Ramos (cell line): Measurements from ENCODE around the gene RABAC1.
"Not testable (repeated sequence)": the region's sequence is repeated elsewhere in the genome, so short reads cannot be mapped to it uniquely, and the experiment has no call there.

ENCODE experiments used
- in situ Hi-C: fragments of 300-500 bp; cut with MboI; formaldehyde crosslinking; loops from one replicate; pipeline ENCODE4 v1.14.3; 2022; ENCODE audit warnings: low sequenced_read_pairs; ENCODE audit not compliant: unreplicated experiment

RABAC1 gene

DNA sequence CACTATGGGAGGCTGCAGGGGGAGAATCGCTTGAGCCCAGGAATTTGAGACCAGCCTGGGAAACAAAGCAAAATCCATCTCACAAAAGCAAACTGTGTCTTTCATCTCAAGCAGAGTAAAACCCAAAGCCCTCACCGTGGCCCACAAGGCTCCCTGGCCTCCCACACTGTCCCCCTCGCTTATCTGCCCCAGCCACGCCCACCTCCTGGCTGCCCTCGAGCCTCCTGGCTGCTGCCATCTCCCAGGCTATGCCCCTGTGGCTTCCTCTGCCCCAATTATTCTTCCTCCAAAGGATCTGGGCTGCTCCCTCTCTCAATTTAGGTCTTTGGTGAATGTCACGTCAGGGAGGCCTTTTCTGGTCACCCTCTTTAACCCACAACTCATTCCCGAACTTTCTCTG lies 3.6 kb downstream of the RABAC1 start:
- in situ Hi-C loops = no loop called here

DNA sequence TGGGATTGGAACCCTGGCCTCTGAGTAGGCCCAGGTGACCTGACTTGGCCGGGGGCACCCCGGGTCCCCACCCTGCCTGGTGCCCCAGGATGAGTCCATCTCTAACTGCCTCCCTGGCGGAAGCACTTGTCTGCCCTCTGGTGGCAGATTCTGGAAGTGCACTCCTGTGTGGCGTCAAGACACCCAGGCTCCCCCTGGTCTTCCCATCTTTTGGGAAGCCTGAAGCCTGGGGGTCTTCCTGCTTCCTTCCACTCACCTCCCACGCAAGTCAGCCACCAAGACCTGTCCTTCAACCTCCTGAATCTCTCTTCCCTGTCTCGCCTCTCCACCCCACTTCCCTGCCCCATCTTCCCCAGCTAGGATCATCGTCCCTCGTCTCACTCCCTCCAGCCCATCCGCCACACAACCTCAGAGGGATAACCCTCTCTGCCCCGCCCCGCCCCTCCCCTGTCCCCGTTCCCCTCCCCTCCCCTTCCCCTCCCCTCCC lies 7.4 kb downstream of the RABAC1 start:
- in situ Hi-C loops = no loop called here

DNA sequence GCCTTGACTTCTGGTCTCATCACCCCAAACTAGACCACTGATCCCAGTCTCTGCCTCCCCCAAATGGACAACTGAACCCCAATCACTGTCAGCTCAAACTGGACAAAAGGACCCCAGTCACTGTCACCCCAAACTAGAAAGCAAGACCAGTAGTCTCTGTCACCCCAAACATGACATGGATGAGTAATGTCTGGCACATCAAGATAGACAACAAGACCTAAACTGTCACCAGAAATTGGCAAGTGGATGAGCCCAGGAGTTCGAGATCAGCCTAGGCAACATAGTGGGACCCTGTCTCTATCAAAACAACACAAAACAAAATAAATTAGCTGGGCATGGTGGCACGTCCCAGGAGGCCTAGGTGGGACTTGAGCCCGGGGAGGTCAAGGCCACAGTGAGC lies 12.0 kb downstream of the RABAC1 start:
- in situ Hi-C loops = loop anchor here (5.0 kb wide), 1 partner anchor 75 kb away; no protein-coding TSS in a partner anchor

DNA sequence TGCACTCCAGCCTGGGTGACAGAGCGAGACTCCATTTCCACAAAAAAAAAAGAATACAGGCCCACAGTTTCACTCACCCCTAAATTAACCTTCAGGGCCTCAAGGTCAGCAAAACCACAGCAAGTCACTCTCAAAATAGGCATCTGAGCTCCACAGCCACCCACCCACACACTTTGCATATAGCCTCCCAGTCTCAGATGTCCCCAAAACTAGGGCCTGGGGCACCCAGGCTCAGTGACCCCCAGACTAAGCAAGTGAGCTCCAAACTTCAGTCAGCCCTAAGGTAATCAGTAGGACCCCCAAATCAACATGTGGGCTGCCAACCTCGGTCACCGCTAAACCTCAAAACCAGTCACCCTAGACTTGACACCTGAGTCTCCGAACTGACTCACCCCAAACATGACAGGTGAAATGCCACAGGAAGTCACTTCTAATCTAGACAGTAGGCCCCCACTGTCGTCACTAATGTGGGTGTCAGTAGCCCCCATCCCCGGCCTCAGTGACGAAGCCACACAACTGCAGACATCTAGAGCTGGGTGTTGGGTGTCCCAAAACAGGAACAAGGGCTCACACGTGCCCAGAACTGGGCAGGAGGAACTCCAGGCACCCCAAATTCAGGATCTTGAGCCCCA lies 13.9 kb downstream of the RABAC1 start:
- in situ Hi-C loops = loop anchor here (5.0 kb wide), 1 partner anchor 73 kb away; no protein-coding TSS in a partner anchor

DNA sequence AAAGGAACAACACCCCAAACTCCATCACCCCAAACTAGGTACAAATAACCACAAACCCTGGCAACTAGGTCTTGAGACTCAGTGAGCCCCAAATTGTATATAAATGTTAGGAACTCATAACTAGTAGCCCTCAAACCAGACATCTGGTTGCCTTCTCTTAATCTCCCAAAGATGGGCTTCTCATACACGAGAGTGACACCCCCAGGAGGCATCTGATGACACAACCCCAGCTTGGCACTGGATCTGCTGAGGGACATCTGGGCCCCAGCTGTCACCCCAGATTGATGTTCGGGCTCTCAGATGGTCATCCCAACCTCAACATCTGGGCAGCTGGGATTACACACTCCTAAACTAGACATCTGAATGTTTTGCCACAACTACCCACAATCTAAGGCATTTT lies 14.8 kb downstream of the RABAC1 start:
- in situ Hi-C loops = no loop called here

DNA sequence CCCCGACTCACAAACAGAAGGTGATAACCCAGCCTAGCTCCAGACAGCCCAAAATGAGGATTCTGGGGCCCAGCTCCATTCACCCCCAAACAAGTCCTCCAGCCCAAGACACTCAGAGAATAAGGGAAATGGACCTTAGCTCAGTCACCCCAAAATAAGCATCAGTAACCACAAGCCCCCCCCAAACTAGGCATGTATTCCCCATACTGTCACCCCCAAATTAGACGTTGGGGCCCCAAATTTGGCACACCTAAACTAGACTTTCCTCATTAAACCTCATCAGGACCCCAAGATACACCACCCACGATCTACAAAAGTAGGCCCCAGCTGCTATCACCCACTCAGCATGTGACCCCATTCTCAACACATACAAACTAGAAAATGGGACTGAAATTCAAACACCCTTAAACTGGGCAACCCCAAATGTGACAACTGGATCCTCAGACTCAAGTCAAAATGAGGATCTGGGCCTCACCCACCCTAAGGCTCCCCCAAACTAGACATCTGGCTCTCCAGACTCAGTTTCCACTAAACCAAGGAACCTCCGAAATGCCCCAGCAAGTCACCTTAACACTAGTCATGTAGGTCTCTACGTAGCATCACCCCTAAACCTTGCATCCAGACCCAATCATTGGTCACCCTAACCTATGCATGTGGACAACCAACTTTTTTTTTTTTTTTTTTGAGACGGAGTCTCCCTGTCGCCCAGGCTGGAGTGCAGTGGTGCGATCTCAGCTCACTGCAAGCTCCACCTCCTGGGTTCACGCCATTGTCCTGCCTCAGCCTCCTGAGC lies 17.5 kb downstream of the RABAC1 start:
- in situ Hi-C loops = no loop called here

DNA sequence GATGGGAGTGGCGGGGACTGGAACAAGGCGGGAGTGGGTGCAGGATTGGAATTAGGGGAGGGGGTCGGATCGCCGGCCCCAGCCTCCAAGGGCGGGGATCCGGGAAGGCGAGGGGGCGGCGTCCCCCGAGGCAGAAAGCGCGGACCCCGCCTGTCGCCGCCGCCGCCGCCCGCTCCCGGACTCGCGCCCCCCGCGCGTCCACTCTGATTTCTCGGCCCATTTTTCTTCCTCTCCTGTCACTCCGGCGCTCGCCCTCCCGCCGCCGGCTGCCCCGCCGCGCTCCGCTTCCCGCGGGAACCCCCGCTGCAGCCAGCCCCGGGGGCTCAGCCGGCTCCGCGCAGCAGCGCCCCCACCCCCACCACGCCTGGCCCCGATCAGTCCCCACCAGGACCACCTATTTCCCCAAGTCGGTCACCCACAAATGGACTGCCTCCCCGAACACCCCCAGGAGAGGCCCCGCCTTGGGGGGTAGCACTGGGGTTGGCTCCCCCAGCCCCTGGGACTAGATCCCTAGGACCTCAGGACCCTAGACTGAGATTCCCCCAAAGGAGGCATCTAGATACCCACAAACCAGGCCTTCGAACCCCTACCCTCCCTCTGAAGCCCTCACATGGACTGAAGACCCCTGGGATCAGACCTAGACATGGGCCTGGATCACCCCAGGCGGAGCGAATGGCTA lies 18.3 kb downstream of the RABAC1 start:
- in situ Hi-C loops = no loop called here

DNA sequence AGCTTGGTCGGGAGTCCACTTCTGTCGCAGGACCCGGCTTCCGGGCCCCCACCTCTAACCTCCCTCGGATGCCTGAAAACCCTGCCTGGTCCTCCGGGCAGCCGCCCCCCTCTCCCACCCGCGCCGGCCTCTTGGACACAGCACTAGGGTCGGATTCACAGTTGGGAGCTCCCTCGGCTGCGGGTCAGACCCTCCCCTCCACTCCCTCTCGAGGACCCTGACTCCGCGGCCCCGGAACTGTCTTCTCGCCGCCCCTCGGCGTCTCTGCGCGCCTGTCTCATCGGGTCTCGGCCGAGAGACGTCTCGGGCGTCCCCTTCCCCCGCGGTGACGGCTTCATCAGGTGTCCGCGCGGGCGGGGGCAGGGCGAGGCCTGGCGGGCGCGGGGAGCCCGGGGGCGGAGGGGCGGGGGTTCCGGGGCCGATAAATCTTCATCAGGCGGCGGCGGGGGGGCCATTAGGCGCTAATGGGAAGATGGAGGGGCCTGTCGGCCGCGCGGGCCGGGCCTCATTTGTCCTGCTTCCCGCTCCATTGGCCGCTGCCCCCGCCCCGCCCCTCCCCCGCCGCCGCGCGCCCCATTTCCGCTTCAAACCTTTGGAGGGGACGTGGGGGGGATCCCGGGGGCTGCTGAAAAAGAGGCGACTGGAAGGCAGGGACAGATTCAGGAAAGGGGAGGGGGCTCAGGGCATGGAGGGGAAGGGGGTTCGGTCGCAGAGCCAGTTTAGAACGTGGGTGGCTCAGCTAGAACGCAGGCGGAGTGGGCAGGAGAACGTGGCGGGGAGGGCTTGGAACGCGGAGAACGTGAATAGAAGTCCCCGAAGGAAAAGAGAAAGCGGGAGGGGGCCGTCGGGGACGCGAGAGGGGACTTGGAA lies 19.0 kb downstream of the RABAC1 start:
- in situ Hi-C loops = no loop called here

DNA sequence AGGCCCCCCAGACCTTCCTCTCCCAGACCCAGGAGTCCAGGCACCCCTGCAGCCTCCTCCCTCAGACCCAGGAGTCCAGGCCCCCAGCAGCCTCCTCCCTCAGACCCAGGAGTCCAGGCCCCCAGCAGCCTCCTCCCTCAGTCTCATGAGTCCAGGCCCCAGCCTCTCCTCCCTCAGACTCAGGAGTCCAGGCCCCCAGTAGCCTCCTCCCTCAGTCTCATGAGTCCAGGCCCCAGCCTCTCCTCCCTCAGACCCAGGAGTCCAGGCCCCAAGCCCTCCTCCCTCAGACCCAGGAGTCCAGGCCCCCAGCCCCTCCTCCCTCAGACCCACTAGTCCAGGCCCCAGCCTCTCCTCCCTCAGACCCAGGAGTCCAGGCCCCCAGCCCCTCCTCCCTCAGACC lies 19.9 kb downstream of the RABAC1 start:
- in situ Hi-C loops = not testable (repeated sequence)

DNA sequence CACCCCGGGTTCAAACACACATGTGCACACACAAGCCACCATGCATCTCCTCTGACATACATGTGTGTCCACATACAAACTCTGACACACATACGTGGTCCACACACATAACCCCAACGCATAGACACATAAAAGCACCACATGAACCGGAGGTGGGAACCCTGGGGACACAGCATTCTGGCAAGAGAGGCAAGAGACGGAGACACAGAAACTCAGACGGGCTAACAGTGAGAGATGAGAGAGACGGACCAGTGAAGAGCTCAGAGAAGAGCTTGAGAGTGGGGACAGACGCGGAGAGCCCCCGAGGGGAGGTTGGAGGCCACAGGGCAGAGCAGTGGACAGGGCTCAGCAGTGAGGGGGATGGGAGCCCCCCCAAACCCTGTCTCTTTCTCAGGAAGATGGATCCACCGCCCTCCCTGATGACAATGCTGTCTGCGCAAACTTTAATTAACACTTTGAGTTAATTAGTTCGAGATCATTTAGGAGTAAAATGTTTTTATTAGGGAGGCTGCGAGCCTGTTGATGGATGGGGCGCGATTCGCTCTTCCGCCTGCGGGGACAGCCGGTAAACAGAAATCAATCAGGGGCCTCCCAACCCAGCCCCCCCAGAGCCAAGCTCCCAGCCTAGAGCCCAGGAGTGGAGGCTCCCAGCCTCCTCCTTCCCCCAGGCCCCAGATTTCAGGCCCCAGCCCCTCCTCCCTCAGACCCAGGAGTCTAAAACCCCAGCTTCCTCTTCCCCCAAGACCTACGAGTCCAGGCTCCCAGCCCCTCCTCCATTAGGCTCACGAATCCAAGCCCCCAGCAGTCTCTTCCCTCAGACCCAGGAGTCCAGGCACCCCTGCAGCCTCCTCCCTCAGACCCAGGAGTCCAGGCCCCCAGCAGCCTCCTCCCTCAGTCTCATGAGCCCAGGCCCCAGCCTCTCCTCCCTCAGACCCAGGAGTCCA lies 21.3 kb downstream of the RABAC1 start:
- in situ Hi-C loops = no loop called here

DNA sequence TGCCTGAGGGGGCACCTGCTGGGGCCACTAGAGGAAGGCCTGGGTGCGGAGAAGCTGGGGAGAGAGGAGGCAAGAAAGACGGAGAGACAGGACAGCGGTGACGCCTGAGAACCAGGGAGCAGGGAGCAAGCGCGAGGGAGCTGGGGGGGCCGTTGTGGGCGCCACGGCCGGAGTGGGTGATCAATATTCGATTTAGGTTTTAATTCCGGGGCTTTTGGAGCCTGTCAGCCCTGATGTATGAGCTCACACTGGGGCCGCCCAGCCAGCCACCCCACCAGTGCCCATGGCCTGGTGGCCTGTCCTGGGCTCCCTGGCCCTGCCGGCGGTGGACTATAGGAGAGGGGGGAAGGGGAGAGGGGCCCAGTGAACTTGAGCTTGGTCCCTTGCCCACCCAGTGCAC lies 22.2 kb downstream of the RABAC1 start:
- in situ Hi-C loops = no loop called here

DNA sequence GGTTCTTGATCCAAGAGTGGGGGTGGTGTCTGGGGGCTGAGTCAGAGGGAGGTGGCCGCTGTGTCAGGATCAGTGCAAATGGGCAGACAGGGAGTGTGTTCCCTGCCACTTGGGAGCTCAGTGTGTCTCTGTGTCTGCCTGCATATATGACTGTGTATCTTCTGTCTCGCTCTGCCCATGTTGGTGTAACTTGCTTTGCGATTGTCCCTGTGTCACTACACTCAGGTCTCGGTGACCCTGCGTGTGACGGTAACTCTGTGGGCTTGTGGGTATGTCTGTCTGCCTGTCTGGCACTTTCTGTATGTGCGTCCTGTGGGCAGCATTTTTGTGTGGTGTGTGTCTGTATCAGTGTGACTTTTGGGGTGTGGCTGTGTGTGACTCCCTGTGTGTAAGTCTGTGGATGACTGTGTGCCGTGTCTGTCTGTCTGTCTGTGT lies 22.7 kb downstream of the RABAC1 start:
- in situ Hi-C loops = no loop called here

DNA sequence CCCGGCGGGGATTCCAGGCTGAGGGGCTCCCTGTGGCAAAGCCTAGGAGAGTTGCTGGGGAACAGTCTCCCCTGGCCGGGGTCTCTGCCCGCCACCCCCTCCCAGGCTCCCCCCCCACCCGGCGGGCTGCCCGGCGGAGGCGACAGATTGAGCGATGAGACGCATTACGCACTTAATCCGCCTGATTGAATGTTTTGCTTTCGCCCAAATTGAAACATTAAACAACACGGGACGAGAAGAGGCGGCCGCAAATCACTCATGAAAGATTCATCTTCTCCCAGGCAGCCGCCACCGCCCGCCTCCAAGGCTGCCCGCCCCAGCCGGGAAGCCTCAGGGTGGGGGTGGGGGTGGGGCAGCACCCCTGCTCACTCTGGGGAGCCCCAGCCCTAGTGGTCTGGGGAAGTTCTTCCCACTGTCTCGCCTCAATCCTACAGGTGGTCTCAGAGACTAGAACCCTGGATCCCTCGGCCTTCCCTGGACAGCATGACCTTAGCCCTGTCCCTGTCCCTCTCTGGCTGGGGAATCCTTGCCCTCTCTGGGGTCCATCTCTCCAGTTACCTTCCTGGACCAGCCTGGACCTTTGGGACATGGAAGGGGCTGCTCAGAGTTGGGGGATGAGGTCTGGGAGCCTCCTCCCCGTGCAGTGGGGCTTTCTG lies 23.2 kb downstream of the RABAC1 start:
- in situ Hi-C loops = no loop called here

DNA sequence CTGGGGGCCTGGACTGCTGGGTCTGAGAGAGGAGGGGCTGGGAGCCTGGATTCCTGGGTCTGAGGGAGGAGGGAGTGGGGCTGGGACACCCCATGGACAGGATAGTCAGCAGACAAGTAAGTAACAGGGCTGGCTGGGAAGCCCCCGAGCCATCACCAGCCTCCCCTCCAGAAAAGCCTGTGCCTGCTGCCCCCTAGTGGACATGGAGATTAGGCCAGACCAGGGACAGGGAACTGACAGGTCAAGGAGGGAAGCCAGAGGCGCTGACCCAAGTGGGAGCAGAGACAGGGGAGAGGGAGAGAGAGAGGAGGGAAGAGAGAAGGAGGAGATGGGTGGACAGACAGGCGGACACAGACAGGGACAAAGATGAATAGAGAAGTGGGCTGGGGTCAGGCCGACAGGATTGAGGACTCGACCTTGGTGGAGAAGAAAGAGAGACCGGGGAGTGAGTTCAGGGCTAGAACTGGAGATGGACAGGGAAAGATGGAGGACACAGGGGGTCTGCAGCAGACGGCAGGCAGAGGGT lies 24.2 kb downstream of the RABAC1 start:
- in situ Hi-C loops = no loop called here

DNA sequence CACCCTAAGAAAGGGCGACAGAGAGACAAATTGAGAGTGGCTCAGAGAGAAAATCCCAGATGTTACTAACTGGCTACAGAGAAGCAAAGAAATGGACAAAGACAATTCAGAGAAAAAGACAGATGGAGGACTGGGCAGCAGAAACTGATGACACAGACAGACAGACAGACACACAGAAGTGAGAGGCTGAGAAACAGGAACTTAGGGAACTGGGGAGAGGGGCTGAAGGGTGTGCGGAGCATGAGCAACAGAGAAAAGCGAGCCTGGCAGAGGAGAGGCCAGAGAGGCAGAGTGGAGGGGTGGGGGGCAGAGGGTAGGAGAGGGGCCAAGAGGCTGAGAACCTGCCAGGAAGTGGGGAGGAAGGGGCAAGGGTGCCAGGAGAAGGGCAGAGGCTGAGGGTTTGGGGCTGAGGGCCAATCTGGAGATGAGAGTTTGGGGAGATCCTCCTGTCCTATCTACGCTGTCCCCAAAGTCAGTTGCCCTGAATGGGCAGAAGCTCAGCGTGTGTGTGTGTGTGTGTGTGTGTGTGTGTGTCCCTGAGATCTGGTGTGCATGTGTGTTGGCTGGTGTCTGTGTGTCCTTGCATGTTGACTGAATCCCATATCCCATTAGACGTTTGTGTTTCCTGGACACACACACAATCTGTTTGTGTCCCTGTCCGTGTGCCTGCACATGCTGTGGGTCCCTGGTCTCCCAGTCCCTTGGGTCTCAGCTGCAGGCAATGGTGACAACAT lies 25.3 kb downstream of the RABAC1 start:
- in situ Hi-C loops = no loop called here

DNA sequence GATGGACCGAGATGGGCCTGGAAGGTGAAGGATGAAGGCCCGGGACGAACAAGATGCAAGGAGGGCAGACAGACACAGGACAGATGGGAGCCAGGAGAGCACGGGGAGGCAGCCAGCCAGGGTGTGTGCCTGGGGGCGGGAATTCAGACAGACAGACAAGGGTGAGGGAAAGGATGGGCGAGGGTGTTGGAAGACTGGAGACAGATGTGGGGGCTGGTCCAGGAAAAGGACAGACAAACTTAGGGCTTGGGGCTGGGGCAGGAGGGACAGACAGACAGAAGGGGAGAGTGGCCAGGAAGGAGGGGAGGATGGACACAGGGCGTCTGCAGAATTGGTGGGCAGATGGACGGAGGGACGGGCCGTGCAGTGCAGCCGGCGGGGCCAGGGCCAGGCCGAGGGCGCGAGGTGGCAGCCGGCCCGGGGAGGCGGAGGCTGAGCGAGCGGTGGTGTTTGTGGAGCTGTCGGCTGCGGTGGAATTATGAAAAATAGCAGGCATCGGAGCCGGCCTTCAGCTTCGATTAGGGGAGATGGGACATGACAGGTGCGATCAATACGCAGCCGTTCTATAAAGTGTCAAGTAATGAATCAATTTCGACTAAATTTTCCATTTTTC lies 26.3 kb downstream of the RABAC1 start:
- in situ Hi-C loops = no loop called here

DNA sequence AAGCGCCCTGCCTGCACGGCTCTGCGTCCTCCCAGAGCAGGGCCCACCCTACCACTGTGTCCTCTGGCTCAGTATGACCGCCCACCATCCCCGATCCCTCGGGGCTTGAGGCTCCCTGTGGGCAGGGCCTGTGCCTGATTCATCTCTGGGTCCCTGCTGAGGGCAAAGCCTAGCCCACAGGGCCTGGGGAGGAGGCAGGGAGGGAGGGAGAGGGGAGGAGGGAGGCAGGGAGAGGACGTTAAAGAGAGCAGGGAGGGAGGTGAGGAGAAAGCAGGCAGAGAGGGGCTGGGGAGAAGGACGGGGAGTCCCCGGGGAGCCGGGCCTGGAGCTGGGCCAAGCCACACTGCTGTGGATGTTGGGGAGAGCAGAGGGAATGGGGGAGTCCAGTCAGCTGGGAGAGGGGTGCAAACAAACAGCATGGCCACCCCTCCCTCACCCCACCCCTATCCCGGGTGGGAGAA lies 26.8 kb downstream of the RABAC1 start:
- in situ Hi-C loops = no loop called here
